ENCODE results near the gene DCDC2C.

Gene DCDC2C

DNA sequence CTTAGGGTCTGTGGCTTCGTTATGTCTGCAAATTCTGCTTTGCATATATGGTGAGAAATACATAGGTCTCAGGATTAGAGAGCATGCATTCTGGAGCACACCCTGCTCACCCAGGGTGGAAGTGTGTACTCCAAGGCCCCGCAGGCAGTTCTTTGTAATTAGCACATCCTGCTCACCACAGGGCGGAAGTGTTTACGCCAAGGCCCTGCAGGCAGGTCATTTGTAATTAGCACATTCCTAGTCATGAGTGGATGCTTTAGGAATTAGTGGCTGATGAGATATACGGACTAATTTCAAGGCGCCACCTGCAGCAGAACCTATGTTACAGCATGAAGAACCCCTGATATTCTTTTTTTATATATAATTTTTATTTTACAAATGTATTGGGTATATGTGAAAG, 41.1 kb upstream of the DCDC2C start:
- Histone ChIP-seq H3K4me1 (ENCODE audit: insufficient read depth, low read length) (no peaks in the 10 kb centered on the region), H3K4me3 (ENCODE audit: low read depth in 1 of 2, low read length in 2 of 2) (no peak overlapping the region), H3K9ac (ENCODE audit: low read length) (no peak overlapping the region), H3K36me3 (ENCODE audit: insufficient read depth, low read length) (no peaks in the 10 kb centered on the region), H3K9me3 (ENCODE audit: low read length) (no peaks in the 10 kb centered on the region), H3K27ac (ENCODE audit: low read depth, low read length) (no peak overlapping the region), H3K27me3 (ENCODE audit: control insufficient read depth in 1 of 2, insufficient read depth in 2 of 2, low read length in 2 of 2) (no peaks in the 10 kb centered on the region)

DNA sequence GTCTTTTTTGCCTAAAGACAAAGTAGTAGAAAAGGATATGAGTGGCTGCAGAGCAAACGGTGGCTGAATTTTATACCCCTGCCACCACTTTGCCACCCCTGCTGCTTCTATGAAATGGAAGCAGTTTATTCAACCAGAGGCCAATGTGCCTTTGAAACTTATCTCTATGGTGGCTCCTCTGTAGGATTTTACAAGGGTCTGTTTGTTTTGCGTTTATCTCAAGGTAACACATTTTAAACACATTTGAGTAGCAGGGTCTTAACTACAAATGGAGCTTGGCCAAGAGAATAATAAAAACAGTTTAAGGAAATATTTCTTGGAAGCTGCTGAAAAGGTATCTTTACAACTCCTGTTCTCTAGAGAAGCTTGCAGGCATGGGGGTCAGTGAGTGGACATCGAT, 39.3 kb upstream of the DCDC2C start:
- H3K4me3 ChIP-seq (ENCODE audit: low read depth in 1 of 2, low read length in 2 of 2): no peak overlapping the region
- H3K36me3 ChIP-seq (ENCODE audit: insufficient read depth, low read length): no peaks in the 10 kb centered on the region
- H3K27ac ChIP-seq (ENCODE audit: low read depth, low read length): no peak overlapping the region
- no peaks in the 10 kb centered on the region for H3K9me3 ChIP-seq (ENCODE audit: low read length)
- H3K9ac ChIP-seq (ENCODE audit: low read length): no peak overlapping the region
- H3K27me3 ChIP-seq (ENCODE audit: control insufficient read depth in 1 of 2, insufficient read depth in 2 of 2, low read length in 2 of 2): no peaks in the 10 kb centered on the region
- H3K4me1 ChIP-seq (ENCODE audit: insufficient read depth, low read length): no peaks in the 10 kb centered on the region

GRCh38 chr2:3664925-3665324, 38.5 kb upstream of the DCDC2C start:
- Histone ChIP-seq H3K4me1 (ENCODE audit: insufficient read depth, low read length) (no peaks in the 10 kb centered on the region), H3K9me3 (ENCODE audit: low read length) (no peaks in the 10 kb centered on the region), H3K4me3 (ENCODE audit: low read depth in 1 of 2, low read length in 2 of 2) (no peak overlapping the region), H3K36me3 (ENCODE audit: insufficient read depth, low read length) (no peaks in the 10 kb centered on the region), H3K27ac (ENCODE audit: low read depth, low read length) (no peak overlapping the region), H3K27me3 (ENCODE audit: control insufficient read depth in 1 of 2, insufficient read depth in 2 of 2, low read length in 2 of 2) (no peaks in the 10 kb centered on the region), H3K9ac (ENCODE audit: low read length) (no peak overlapping the region)

GRCh38 chr2:3665886-3666612, 37.3 kb upstream of the DCDC2C start:
- Histone ChIP-seq H3K9me3 (ENCODE audit: low read length) (no peaks in the 10 kb centered on the region), H3K27ac (ENCODE audit: low read depth, low read length) (no peak overlapping the region), H3K27me3 (ENCODE audit: control insufficient read depth in 1 of 2, insufficient read depth in 2 of 2, low read length in 2 of 2) (no peaks in the 10 kb centered on the region), H3K9ac (ENCODE audit: low read length) (no peak overlapping the region), H3K36me3 (ENCODE audit: insufficient read depth, low read length) (no peaks in the 10 kb centered on the region), H3K4me1 (ENCODE audit: insufficient read depth, low read length) (no peaks in the 10 kb centered on the region), H3K4me3 (ENCODE audit: low read depth in 1 of 2, low read length in 2 of 2) (no peak overlapping the region)

DNA sequence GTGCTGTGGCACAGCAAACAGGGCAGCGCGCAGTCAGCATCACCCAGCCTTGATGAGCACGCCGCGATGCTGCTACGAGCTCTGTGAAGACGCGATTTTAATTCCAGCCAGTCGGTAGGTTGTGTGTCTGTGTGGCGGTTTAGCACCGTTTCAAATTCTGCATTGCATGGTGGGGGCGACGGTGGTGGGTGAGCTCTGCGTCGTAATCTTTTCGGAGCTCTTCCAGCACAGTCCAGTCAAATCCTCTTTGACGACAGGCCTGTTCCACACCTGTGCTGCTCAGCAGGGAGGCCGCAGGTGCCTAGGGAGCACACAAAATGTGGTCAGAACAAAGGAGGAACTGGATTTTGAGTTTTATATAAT, 36.8 kb upstream of the DCDC2C start:
- H3K27ac ChIP-seq (ENCODE audit: low read depth, low read length): no peak overlapping the region
- no peaks in the 10 kb centered on the region for H3K4me1 ChIP-seq (ENCODE audit: insufficient read depth, low read length)
- H3K36me3 ChIP-seq (ENCODE audit: insufficient read depth, low read length): no peaks in the 10 kb centered on the region
- no peaks in the 10 kb centered on the region for H3K9me3 ChIP-seq (ENCODE audit: low read length)
- no peak overlapping the region for H3K9ac ChIP-seq (ENCODE audit: low read length)
- no peaks in the 10 kb centered on the region for H3K27me3 ChIP-seq (ENCODE audit: control insufficient read depth in 1 of 2, insufficient read depth in 2 of 2, low read length in 2 of 2)
- H3K4me3 ChIP-seq (ENCODE audit: low read depth in 1 of 2, low read length in 2 of 2): no peak overlapping the region

- Histone ChIP-seq H3K4me3 (ENCODE audit: low read depth in 1 of 2, low read length in 2 of 2) (no peak overlapping the region), H3K4me1 (ENCODE audit: insufficient read depth, low read length) (no peaks in the 10 kb centered on the region), H3K9ac (ENCODE audit: low read length) (no peak overlapping the region), H3K36me3 (ENCODE audit: insufficient read depth, low read length) (no peaks in the 10 kb centered on the region), H3K9me3 (ENCODE audit: low read length) (no peaks in the 10 kb centered on the region), H3K27me3 (ENCODE audit: control insufficient read depth in 1 of 2, insufficient read depth in 2 of 2, low read length in 2 of 2) (no peaks in the 10 kb centered on the region), H3K27ac (ENCODE audit: low read depth, low read length) (no peak overlapping the region)
Measured at GRCh38 chr2:3667151-3667631, 36.2 kb upstream of the DCDC2C start.

DNA sequence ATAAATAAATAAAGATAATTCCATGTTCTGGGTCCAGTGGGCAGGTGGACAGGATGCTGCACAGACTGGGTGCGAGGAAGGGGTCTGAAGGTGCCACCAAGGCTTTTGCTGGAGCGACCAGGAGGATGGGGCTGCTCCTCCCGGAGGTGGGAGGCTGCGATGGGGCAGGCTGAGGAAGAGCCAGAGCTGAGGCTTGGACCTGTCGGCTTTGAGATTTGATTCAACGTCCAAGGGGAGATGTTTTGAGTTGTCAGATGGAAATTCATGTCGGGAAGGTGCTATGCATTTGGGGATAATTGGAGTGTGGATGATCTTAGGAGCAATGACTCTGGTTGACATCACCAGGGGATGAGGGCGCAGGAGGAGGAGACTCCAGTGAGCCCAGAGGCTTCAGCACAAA, 33.7 kb upstream of the DCDC2C start:
- no peak overlapping the region for H3K27ac ChIP-seq (ENCODE audit: low read depth, low read length)
- H3K9ac ChIP-seq (ENCODE audit: low read length): no peak overlapping the region
- no peaks in the 10 kb centered on the region for H3K36me3 ChIP-seq (ENCODE audit: insufficient read depth, low read length)
- H3K27me3 ChIP-seq (ENCODE audit: control insufficient read depth in 1 of 2, insufficient read depth in 2 of 2, low read length in 2 of 2): no peaks in the 10 kb centered on the region
- H3K9me3 ChIP-seq (ENCODE audit: low read length): no peaks in the 10 kb centered on the region
- no peaks in the 10 kb centered on the region for H3K4me1 ChIP-seq (ENCODE audit: insufficient read depth, low read length)
- H3K4me3 ChIP-seq (ENCODE audit: low read depth in 1 of 2, low read length in 2 of 2): no peak overlapping the region

DNA sequence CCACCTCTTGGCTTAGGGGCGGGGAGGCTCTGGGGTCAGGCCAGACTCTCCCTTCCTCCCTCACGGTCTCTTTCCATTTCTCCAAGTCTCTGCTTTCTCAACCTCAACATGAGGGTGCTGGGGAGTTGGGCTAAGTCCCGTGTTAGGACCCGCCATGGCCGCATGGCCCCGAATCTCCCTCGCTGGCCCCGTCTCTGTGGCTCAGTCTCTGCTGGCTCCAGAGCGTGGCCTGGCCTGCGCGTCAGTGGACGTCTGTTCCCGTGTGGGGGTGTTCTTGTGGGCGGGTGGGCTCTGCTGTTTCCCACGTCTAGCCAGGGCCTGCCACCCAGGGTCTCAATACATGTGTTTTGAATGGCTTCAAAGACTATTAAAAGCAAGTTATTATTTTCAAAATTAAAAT, 33.0 kb upstream of the DCDC2C start:
- Histone ChIP-seq H3K27ac (ENCODE audit: low read depth, low read length) (no peak overlapping the region), H3K4me1 (ENCODE audit: insufficient read depth, low read length) (no peaks in the 10 kb centered on the region)

DNA sequence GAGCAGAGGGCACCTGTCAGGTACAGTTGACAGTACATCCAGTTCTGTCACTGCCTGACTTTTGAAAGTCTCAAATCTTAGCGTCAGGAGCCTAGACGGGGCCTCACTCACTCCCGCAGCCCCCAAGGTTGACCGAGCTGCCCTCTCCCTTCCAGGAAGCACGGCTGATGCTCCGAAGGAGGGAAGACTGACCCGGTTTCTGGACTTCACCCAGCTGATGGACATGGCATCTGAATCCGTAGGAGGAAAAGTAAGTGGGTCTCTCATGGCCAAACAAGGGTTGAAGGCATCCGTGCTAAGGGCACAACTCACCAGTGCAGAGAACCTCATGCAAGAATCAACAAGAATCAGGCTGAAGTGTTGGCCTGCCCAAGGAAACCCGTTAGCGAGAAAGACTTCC, 32.4 kb upstream of the DCDC2C start:
- H3K27me3 ChIP-seq (ENCODE audit: control insufficient read depth in 1 of 2, insufficient read depth in 2 of 2, low read length in 2 of 2): no peaks in the 10 kb centered on the region
- H3K4me3 ChIP-seq (ENCODE audit: low read depth in 1 of 2, low read length in 2 of 2): no peak overlapping the region
- H3K9me3 ChIP-seq (ENCODE audit: low read length): no peaks in the 10 kb centered on the region
- H3K27ac ChIP-seq (ENCODE audit: low read depth, low read length): no peak overlapping the region
- H3K4me1 ChIP-seq (ENCODE audit: insufficient read depth, low read length): no peaks in the 10 kb centered on the region
- no peak overlapping the region for H3K9ac ChIP-seq (ENCODE audit: low read length)
- H3K36me3 ChIP-seq (ENCODE audit: insufficient read depth, low read length): no peaks in the 10 kb centered on the region

More for the DNA sequence above, 33.0 kb upstream of the DCDC2C start:
- no peaks in the 10 kb centered on the region for H3K27me3 ChIP-seq (ENCODE audit: control insufficient read depth in 1 of 2, insufficient read depth in 2 of 2, low read length in 2 of 2)
- no peaks in the 10 kb centered on the region for H3K36me3 ChIP-seq (ENCODE audit: insufficient read depth, low read length)
- no peaks in the 10 kb centered on the region for H3K9me3 ChIP-seq (ENCODE audit: low read length)
- no peak overlapping the region for H3K4me3 ChIP-seq (ENCODE audit: low read depth in 1 of 2, low read length in 2 of 2)
- H3K9ac ChIP-seq (ENCODE audit: low read length): no peak overlapping the region

- Histone ChIP-seq H3K36me3 (ENCODE audit: insufficient read depth, low read length) (no peaks in the 10 kb centered on the region), H3K27me3 (ENCODE audit: control insufficient read depth in 1 of 2, insufficient read depth in 2 of 2, low read length in 2 of 2) (no peaks in the 10 kb centered on the region), H3K27ac (ENCODE audit: low read depth, low read length) (no peak overlapping the region), H3K9me3 (ENCODE audit: low read length) (no peaks in the 10 kb centered on the region), H3K9ac (ENCODE audit: low read length) (no peak overlapping the region), H3K4me1 (ENCODE audit: insufficient read depth, low read length) (no peaks in the 10 kb centered on the region), H3K4me3 (ENCODE audit: low read depth in 1 of 2, low read length in 2 of 2) (no peak overlapping the region)
Measured at GRCh38 chr2:3672861-3673678, 30.3 kb upstream of the DCDC2C start.

DNA sequence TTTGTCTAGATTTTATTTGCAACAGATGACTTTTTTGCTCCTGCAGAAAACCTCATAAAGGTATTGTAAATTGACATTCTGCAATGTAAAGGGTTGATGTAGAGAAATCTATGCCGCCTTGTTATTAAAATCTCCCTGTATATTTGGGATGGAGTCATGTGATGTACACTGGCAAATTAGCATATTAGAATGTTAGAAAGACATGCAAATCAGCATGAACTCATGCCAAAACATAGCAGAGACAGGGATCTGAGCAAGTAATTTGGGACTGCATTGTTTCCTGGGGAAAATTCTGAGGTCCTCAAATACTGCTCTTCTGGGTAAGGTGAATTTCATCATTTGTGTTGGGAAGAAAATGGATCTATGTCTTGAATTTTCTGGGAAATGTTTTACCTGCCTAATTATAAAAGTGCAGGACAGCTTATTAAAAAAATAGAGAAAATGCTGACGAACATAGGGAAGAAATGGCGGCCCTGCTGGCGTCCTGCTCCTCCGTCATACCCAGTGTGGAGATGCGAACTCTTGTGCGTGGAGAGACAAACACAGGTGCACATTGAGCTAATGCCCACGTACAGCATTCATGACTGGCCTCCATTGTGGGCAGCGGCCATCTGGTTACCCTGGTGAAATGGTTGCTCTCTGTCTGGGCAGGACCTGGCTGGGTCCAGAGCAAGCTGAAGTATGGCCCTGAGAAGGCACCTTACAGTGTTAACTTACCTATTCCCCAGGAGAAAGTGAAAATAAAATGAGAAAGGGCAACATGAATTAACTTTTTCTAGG, 29.1 kb upstream of the DCDC2C start:
- no peak overlapping the region for H3K9ac ChIP-seq (ENCODE audit: low read length)
- H3K4me1 ChIP-seq (ENCODE audit: insufficient read depth, low read length): no peaks in the 10 kb centered on the region
- H3K27ac ChIP-seq (ENCODE audit: low read depth, low read length): no peak overlapping the region
- H3K9me3 ChIP-seq (ENCODE audit: low read length): no peaks in the 10 kb centered on the region
- H3K36me3 ChIP-seq (ENCODE audit: insufficient read depth, low read length): no peaks in the 10 kb centered on the region
- no peaks in the 10 kb centered on the region for H3K27me3 ChIP-seq (ENCODE audit: control insufficient read depth in 1 of 2, insufficient read depth in 2 of 2, low read length in 2 of 2)
- no peak overlapping the region for H3K4me3 ChIP-seq (ENCODE audit: low read depth in 1 of 2, low read length in 2 of 2)
